ENCODE results near the gene LRRC2.

The LRRC2 gene

GRCh38 chr3:46558184-46559043 lies 7.7 kb downstream of the LRRC2 start:
- H4K20me1 ChIP-seq (ENCODE audit: insufficient read depth, low read length): no peaks in the 10 kb centered on the region
- H3K27ac ChIP-seq (ENCODE audit: low read length): no peak overlapping the region
- H2AFZ ChIP-seq (ENCODE audit: low read depth, low read length): peak overlapping the region; percentile 100
- peak overlapping the region; percentile 91 for H3K4me3 ChIP-seq (ENCODE audit: low read length)
- no peaks in the 10 kb centered on the region for H3K36me3 ChIP-seq (replicated peaks; ENCODE audit: low read depth, low read length)
- peaks cover 14% of the 10 kb centered on the region for H3K4me1 ChIP-seq (ENCODE audit: low read length)
- peak overlapping the region; percentile 96 for H3K4me2 ChIP-seq (ENCODE audit: low read length)
- TF ChIP-seq EZH2phosphoT487 (IDR thresholded peaks at IDR 0.05; ENCODE audit: low read depth) (no peak), CTCF (IDR thresholded peaks at IDR 0.05; ENCODE audit: low read depth, low read length) (peak; percentile 98)
- H3K79me2 ChIP-seq (ENCODE audit: low read length): no peaks in the 10 kb centered on the region
- H3K9me3 ChIP-seq (ENCODE audit: insufficient read depth, low read length): no peaks in the 10 kb centered on the region
- H3K27me3 ChIP-seq (ENCODE audit: low read depth, low read length): peaks cover 29% of the 10 kb centered on the region
- peak overlapping the region; percentile 84 for H3K9ac ChIP-seq (ENCODE audit: low read length)

- TF ChIP-seq CTCF (IDR thresholded peaks at IDR 0.05; ENCODE audit: low read depth, low read length) (no peak), EZH2phosphoT487 (IDR thresholded peaks at IDR 0.05; ENCODE audit: low read depth) (no peak)
- H3K9ac ChIP-seq (ENCODE audit: low read length): no peak overlapping the region
- H3K4me3 ChIP-seq (ENCODE audit: low read length): peak overlapping the region; percentile 91
- no peaks in the 10 kb centered on the region for H3K9me3 ChIP-seq (ENCODE audit: insufficient read depth, low read length)
- peak overlapping the region; percentile 100 for H2AFZ ChIP-seq (ENCODE audit: low read depth, low read length)
- H3K27ac ChIP-seq (ENCODE audit: low read length): no peak overlapping the region
- peaks cover 14% of the 10 kb centered on the region for H3K4me1 ChIP-seq (ENCODE audit: low read length)
- no peaks in the 10 kb centered on the region for H4K20me1 ChIP-seq (ENCODE audit: insufficient read depth, low read length)
- H3K4me2 ChIP-seq (ENCODE audit: low read length): peak overlapping the region; percentile 96
- H3K36me3 ChIP-seq (replicated peaks; ENCODE audit: low read depth, low read length): no peaks in the 10 kb centered on the region
- H3K79me2 ChIP-seq (ENCODE audit: low read length): no peaks in the 10 kb centered on the region
- peaks cover 29% of the 10 kb centered on the region for H3K27me3 ChIP-seq (ENCODE audit: low read depth, low read length)
Observed at GRCh38 chr3:46557814-46558183, 8.3 kb downstream of the LRRC2 start.

GRCh38 chr3:46553154-46553553 lies 12.9 kb downstream of the LRRC2 start:
- H2AFZ ChIP-seq (ENCODE audit: low read depth, low read length): no peak overlapping the region
- H3K27me3 ChIP-seq (ENCODE audit: low read depth, low read length): peaks cover 37% of the 10 kb centered on the region
- TF ChIP-seq CTCF (IDR thresholded peaks at IDR 0.05; ENCODE audit: low read depth, low read length) (no peak), EZH2phosphoT487 (IDR thresholded peaks at IDR 0.05; ENCODE audit: low read depth) (no peak)
- H4K20me1 ChIP-seq (ENCODE audit: insufficient read depth, low read length): no peaks in the 10 kb centered on the region
- H3K4me1 ChIP-seq (ENCODE audit: low read length): peaks cover 16% of the 10 kb centered on the region
- H3K4me2 ChIP-seq (ENCODE audit: low read length): no peak overlapping the region
- H3K4me3 ChIP-seq (ENCODE audit: low read length): no peak overlapping the region
- H3K27ac ChIP-seq (ENCODE audit: low read length): no peak overlapping the region
- H3K9ac ChIP-seq (ENCODE audit: low read length): no peak overlapping the region
- H3K36me3 ChIP-seq (replicated peaks; ENCODE audit: low read depth, low read length): no peaks in the 10 kb centered on the region
- H3K79me2 ChIP-seq (ENCODE audit: low read length): no peaks in the 10 kb centered on the region
- H3K9me3 ChIP-seq (ENCODE audit: insufficient read depth, low read length): no peaks in the 10 kb centered on the region

GRCh38 chr3:46552538-46552937 lies 13.6 kb downstream of the LRRC2 start:
- Histone ChIP-seq H3K79me2 (ENCODE audit: low read length) (no peaks in the 10 kb centered on the region), H4K20me1 (ENCODE audit: insufficient read depth, low read length) (no peaks in the 10 kb centered on the region), H3K4me3 (ENCODE audit: low read length) (no peak overlapping the region), H3K4me2 (ENCODE audit: low read length) (no peak overlapping the region), H3K27ac (ENCODE audit: low read length) (no peak overlapping the region), H3K9ac (ENCODE audit: low read length) (no peak overlapping the region), H3K4me1 (ENCODE audit: low read length) (peaks cover 10% of the 10 kb centered on the region), H3K27me3 (ENCODE audit: low read depth, low read length) (peaks cover 34% of the 10 kb centered on the region), H3K9me3 (ENCODE audit: insufficient read depth, low read length) (no peaks in the 10 kb centered on the region), H3K36me3 (replicated peaks; ENCODE audit: low read depth, low read length) (no peaks in the 10 kb centered on the region), H2AFZ (ENCODE audit: low read depth, low read length) (no peak overlapping the region)
- no peak for TF ChIP-seq CTCF (IDR thresholded peaks at IDR 0.05; ENCODE audit: low read depth, low read length)
- TF ChIP-seq EZH2phosphoT487 (IDR thresholded peaks at IDR 0.05; ENCODE audit: low read depth): no peak

All from OCI-LY3 (cell line).